Activated naive CD4-positive, alpha-beta T cell treated with anti-CD3 and anti-CD28 coated beads for 36 hours (primary cell): ENCODE results near the gene STAG2. TPM values are rescaled to one million over a fixed set of nuclear protein-coding genes. Genes with fewer than 3 reads are reported as not detected.
"Not testable (repeated sequence)": the region's sequence is repeated elsewhere in the genome, so short reads cannot be mapped to it uniquely, and the experiment has no call there.

Experiments used
- CTCF ChIA-PET: fragments of 350-600 bp; sonication (Branson Sonifier 250); formaldehyde crosslinking; loops from one replicate; lab custom pipeline; 2021; ENCODE audit warnings: antibody characterized with exemption; lab: Charles Lee
- DNase-seq: peaks from one replicate; pipeline ENCODE4 v3.0.0-alpha.2; 2020
- H3K27ac Mint-ChIP-seq: one replicate; pipeline ENCODE4 v1.8.0; 2021; ENCODE audit warnings: mild to moderate bottlenecking, mixed read lengths
- H3K27me3 Mint-ChIP-seq: one replicate; pipeline ENCODE4 v1.8.0; 2021; ENCODE audit warnings: low read depth, mixed read lengths
- H3K36me3 Mint-ChIP-seq: one replicate; pipeline ENCODE4 v1.8.0; 2021; ENCODE audit warnings: low read depth, mixed read lengths
- H3K4me1 Mint-ChIP-seq: one replicate; pipeline ENCODE4 v1.8.0; 2021; ENCODE audit warnings: low read depth, mixed read lengths
- H3K4me3 Mint-ChIP-seq: one replicate; pipeline ENCODE4 v1.8.0; 2021; ENCODE audit warnings: mild to moderate bottlenecking, moderate library complexity, mixed read lengths
- H3K9me3 Mint-ChIP-seq: one replicate; pipeline ENCODE4 v1.8.0; 2021; ENCODE audit warnings: mixed read lengths
- intact Hi-C: fragments of 100-400 bp; cut with micrococcal nuclease; formaldehyde crosslinking; loops from one replicate; pipeline ENCODE4 v1.15.1; 2023
- total RNA-seq, 2 experiments: library from RNA; stranded (reverse); gene quantifications; one replicate each; pipeline ENCODE4 v1.2.3, GENCODE V29; 2021

STAG2 gene
- total RNA-seq, 2 experiments from 2014 or later = 84.5 to 86.0 TPM

DNA sequence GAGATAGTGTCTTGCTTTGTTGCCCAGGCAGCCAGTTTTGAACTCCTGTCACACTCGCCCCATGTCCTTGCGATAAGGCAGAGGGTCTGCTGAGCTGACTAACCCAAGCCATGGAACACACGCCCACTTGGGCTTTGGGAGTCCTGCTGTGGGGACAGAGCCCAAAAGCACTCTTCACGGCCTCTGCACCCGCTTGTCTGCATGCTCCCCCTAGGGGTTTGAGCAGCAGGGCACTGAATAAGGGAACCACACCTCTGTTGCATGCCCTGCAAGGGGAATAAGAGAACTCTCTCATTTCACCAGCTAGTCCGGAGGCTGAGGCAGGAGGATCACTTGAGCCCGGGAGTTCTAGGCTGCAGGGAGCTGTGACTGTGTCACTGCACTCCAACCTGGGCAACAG is 166.0 kb downstream of the STAG2 start:
- Mint-ChIP-seq H3K4me1 (no peaks in the 10 kb centered on the region), H3K27ac (no peak overlapping the region), H3K36me3 (no peaks in the 10 kb centered on the region), H3K27me3 (no peaks in the 10 kb centered on the region), H3K9me3 (no peaks in the 10 kb centered on the region), H3K4me3 (no peak overlapping the region)
- intact Hi-C loops = no loop called here
- CTCF ChIA-PET = no interaction called here
- DNase-seq = no peak

DNA sequence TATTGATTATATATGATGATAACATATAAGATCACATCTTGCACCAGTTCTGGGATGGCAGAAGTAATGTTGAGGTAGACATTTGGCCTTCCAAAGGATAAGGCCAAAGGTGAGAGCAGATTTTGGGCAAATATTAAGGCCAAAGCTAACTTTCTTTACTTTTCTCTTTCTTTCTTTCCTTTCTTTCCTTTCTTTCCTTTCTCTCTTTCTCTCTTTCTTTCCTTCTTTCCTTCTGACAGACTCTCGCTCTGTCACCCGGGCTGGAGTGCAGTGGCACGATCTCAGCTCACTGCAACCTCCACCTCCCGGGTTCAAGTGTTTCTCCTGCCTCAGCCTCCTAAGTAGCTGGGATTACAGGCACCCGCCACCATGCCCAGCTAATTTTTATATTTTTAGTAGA is 170.9 kb downstream of the STAG2 start:
- H3K9me3 Mint-ChIP-seq, CTCF ChIA-PET, H3K27ac Mint-ChIP-seq, H3K4me3 Mint-ChIP-seq, intact Hi-C loops, H3K36me3 Mint-ChIP-seq, H3K4me1 Mint-ChIP-seq, H3K27me3 Mint-ChIP-seq, DNase-seq: not testable (repeated sequence)

- CTCF ChIA-PET = no interaction called here
- Mint-ChIP-seq H3K27ac (no peak overlapping the region), H3K27me3 (no peaks in the 10 kb centered on the region), H3K4me1 (no peaks in the 10 kb centered on the region), H3K9me3 (peaks cover 18% of the 10 kb centered on the region), H3K4me3 (no peak overlapping the region), H3K36me3 (no peaks in the 10 kb centered on the region)
- intact Hi-C loops = no loop called here
- DNase-seq = no peak
Measured at GRCh38 chrX:124145749-124146148, 184.2 kb downstream of the STAG2 start.

DNA sequence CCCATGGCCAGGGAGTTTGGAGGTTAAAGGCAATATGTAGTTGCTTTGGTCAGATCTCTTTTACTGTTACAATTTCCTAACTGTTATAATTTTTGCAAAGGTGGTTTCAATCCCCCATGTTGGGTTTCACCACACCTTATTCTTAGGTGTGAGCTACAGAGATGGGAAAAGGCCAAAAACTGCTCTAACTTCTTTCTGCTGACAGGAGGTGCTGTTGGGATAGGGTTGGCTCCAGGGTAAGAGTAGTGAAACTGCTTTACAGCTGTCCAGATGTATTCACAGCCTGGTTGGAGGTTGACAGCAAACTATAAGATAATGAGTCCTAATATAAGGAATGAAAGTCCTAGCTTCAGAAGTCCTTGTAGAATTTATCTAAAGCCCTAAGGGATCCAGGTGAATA is 189.7 kb downstream of the STAG2 start:
- H3K27me3 Mint-ChIP-seq = no peaks in the 10 kb centered on the region
- CTCF ChIA-PET = interaction anchor here (1.1 kb wide), 1 partner anchor 26 kb away, joined by 3 read pairs; no protein-coding TSS in a partner anchor
- DNase-seq = no peak
- no peak overlapping the region for H3K4me3 Mint-ChIP-seq
- H3K27ac Mint-ChIP-seq = no peak overlapping the region
- H3K4me1 Mint-ChIP-seq = no peaks in the 10 kb centered on the region
- no peaks in the 10 kb centered on the region for H3K36me3 Mint-ChIP-seq
- intact Hi-C loops = no loop called here
- H3K9me3 Mint-ChIP-seq = peaks cover 10% of the 10 kb centered on the region

Other genes starting within 250 kb of the STAG2 start
- 10 to 100 TPM; 78.2 to 79.9 TPM for gene THOC2, start 228.7 kb upstream of the STAG2 start, total RNA-seq
- gene XIAP, start 101.7 kb upstream of the STAG2 start, total RNA-seq = 10 to 100 TPM; 24.0 to 24.5 TPM